Gastrocnemius medialis (tissue), 4 donors: ENCODE data around the gene STN1. TPM values are rescaled to one million over a fixed set of nuclear protein-coding genes. Genes with fewer than 3 reads are reported as not detected.

Experiments
- ATAC-seq, 2 donors: fragments of 150-250 bp; one replicate each; pipeline ENCODE4 v1.9.1; 2016
- DNase-seq, 2 donors: peaks; one replicate each; pipeline ENCODE4 v3.0.0-alpha.2; 2019
- H3K27ac ChIP-seq, 4 donors: fragments of 200-600 bp; sonication (generic); 1 replicate in 1 of 4; 2 replicates in 3 of 4; pipeline ENCODE4 v1.5.1; 2016 to 2018; ENCODE audit warnings: mild to moderate bottlenecking in 2 of 4, moderate library complexity in 1 of 4
- H3K27me3 ChIP-seq, 3 donors: fragments of 200-600 bp; sonication (generic) in 2 of 3; 1 replicate in 1 of 3; 2 replicates in 2 of 3; pipeline versions ENCODE4 v1.5.1 to v1.6.0; 2016 to 2019; ENCODE audit warnings: mild to moderate bottlenecking in 1 of 3, moderate library complexity in 1 of 3
- H3K36me3 ChIP-seq, 2 donors: fragments of 200-600 bp; sonication (generic) in 1 of 2; one replicate each; pipeline ENCODE4 v1.5.1; 2017 to 2018
- H3K4me1 ChIP-seq, 2 donors: fragments of 200-600 bp; sonication (generic) in 1 of 2; one replicate each; pipeline ENCODE4 v1.5.1; 2016 to 2017; ENCODE audit warnings: mild to moderate bottlenecking in 2 of 2
- H3K4me3 ChIP-seq, 4 donors: fragments of 200-600 bp; sonication (generic) in 3 of 4; 1 replicate in 1 of 4; 2 replicates in 3 of 4; pipeline ENCODE4 v1.5.1; 2016 to 2019; ENCODE audit warnings: mild to moderate bottlenecking in 2 of 4
- H3K9me3 ChIP-seq, 3 donors: fragments of 200-600 bp; sonication (generic) in 2 of 3; 1 replicate in 1 of 3; 2 replicates in 2 of 3; pipeline ENCODE4 v1.5.1; 2016 to 2019
- POLR2A ChIP-seq, 2 donors: fragments of 450-650 bp; IDR thresholded peaks; one replicate each; pipeline ENCODE4 v1.6.1; 2017; ENCODE audit warnings: antibody characterized with exemption in 2 of 2, mild to moderate bottlenecking in 2 of 2, moderate library complexity in 2 of 2
- in situ Hi-C, 4 donors: fragments of 200-750 bp; cut with MboI; loops; one replicate each; pipeline versions ENCODE4 v1.15.0 to v1.8.0; 2017; ENCODE audit warnings: low sequenced_read_pairs in 4 of 4
- intact Hi-C: fragments of 100-400 bp; cut with DNase I; formaldehyde crosslinking; loops from one replicate; pipeline ENCODE4 v1.15.1; 2023; ENCODE audit warnings: low total_unique reads
- total RNA-seq, 4 donors: library from RNA; depleted of rRNA; stranded (reverse); fragments of >200 nt; gene quantifications; one replicate each; pipeline versions ENCODE4 v1.1.0 to v1.2.3, GENCODE V29; 2016
- TF ChIP-seq, protein P1 (sequence below), 5 experiments: fragments of 450-650 bp in 3 of 5; fragments of 200-600 bp in 2 of 5; sonication (generic) in 2 of 5; IDR thresholded peaks in 4 of 5; conservative IDR thresholded peaks in 1 of 5; 1 replicate in 4 of 5; 2 replicates in 1 of 5; pipeline ENCODE4 v1.5.1; 2016 to 2019; ENCODE audit warnings: antibody characterized with exemption in 5 of 5, mild to moderate bottlenecking in 3 of 5, moderate library complexity in 3 of 5

The STN1 gene
- total RNA-seq, 4 donors from 2014 or later = 15.1 to 24.7 (median 20.5) TPM

DNA sequence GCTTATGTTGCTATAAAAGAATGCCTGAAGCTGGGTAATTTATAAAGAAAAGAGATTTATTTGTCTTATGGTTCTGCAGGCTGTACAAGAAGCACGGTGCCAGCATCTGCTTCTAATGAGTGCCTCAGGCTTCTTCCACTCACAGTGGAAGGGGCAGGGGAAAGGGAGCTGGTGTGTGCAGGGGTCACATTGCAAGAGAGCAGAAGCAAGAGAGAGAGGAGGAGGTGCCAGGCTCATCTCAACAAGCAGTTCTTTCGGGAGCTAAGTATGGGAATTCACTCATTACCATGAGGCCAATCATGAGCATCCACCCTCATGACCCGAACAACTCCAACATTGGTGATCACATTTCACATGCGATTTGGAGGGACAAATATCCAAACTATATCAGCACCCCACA is 31.7 kb upstream of the STN1 start:
- intact Hi-C loops = no loop called here
- H3K27ac ChIP-seq = no peak overlapping the region
- no peaks in the 10 kb centered on the region for H3K27me3 ChIP-seq
- H3K9me3 ChIP-seq = no peaks in the 10 kb centered on the region
- no peaks in the 10 kb centered on the region for H3K36me3 ChIP-seq
- ATAC-seq (no peak), DNase-seq (no peak)
- H3K4me1 ChIP-seq = no peaks in the 10 kb centered on the region
- no peak overlapping the region for H3K4me3 ChIP-seq
- no peak for TF ChIP-seq POLR2A (IDR thresholded peaks at IDR 0.05)
- TF ChIP-seq, protein P1, sequence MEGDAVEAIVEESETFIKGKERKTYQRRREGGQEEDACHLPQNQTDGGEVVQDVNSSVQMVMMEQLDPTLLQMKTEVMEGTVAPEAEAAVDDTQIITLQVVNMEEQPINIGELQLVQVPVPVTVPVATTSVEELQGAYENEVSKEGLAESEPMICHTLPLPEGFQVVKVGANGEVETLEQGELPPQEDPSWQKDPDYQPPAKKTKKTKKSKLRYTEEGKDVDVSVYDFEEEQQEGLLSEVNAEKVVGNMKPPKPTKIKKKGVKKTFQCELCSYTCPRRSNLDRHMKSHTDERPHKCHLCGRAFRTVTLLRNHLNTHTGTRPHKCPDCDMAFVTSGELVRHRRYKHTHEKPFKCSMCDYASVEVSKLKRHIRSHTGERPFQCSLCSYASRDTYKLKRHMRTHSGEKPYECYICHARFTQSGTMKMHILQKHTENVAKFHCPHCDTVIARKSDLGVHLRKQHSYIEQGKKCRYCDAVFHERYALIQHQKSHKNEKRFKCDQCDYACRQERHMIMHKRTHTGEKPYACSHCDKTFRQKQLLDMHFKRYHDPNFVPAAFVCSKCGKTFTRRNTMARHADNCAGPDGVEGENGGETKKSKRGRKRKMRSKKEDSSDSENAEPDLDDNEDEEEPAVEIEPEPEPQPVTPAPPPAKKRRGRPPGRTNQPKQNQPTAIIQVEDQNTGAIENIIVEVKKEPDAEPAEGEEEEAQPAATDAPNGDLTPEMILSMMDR (IDR thresholded peaks at IDR 0.05 in 4 of 5, conservative IDR thresholded peaks at IDR 0.05 in 1 of 5) = no peak
- in situ Hi-C loops = loop anchor here in 1 of 4 donors (25.0 kb wide), 1 partner anchor 163 kb away; the partner anchor contains the start of gene SFR1

GRCh38 chr10:103947799-103948516 is 30.0 kb upstream of the STN1 start:
- Histone ChIP-seq H3K4me3 (no peak overlapping the region), H3K36me3 (no peaks in the 10 kb centered on the region), H3K27ac (no peak overlapping the region), H3K9me3 (no peaks in the 10 kb centered on the region), H3K4me1 (no peaks in the 10 kb centered on the region), H3K27me3 (no peaks in the 10 kb centered on the region)
- no peak for DNase-seq
- intact Hi-C loops = no loop called here
- ATAC-seq = no peak
- in situ Hi-C loops = loop anchor here in 1 of 4 donors (25.0 kb wide), 1 partner anchor 164 kb away; the partner anchor contains the start of gene SFR1
- TF ChIP-seq POLR2A (IDR thresholded peaks at IDR 0.05) = no peak
- TF ChIP-seq, protein P1 (IDR thresholded peaks at IDR 0.05 in 4 of 5, conservative IDR thresholded peaks at IDR 0.05 in 1 of 5) = no peak

DNA sequence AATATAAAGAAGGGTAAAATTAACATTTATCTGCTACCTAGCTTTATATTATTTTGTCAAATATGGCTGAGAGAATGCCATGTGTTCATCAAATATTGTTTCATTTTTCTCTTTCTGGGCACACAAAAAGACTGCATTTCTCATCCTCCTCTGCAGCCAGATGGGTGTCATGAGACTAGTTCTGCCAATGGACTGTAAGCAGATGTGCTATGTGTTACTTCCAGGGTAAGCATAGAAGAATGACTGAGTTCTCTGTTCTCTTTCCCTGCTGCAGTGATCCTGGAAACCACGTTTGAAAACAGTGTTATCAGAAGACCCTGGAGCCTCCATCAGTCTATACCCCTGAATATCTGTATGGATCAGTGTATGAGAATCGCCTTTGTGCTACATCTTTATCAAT is 24.9 kb upstream of the STN1 start:
- Histone ChIP-seq H3K4me1 (no peaks in the 10 kb centered on the region), H3K36me3 (no peaks in the 10 kb centered on the region), H3K27me3 (no peaks in the 10 kb centered on the region), H3K9me3 (no peaks in the 10 kb centered on the region), H3K27ac (no peak overlapping the region), H3K4me3 (no peak overlapping the region)
- intact Hi-C loops (no loop called here), in situ Hi-C loops (loop anchor here in 1 of 4 donors (25.0 kb wide), 1 partner anchor 169 kb away; the partner anchor contains the start of gene SFR1)
- TF ChIP-seq POLR2A (IDR thresholded peaks at IDR 0.05) = no peak
- ATAC-seq (no peak), DNase-seq (no peak)

GRCh38 chr10:103941801-103942200 is 23.8 kb upstream of the STN1 start:
- Histone ChIP-seq H3K27me3 (no peaks in the 10 kb centered on the region), H3K27ac (no peak overlapping the region), H3K36me3 (no peaks in the 10 kb centered on the region), H3K9me3 (no peaks in the 10 kb centered on the region), H3K4me1 (no peaks in the 10 kb centered on the region), H3K4me3 (no peak overlapping the region)
- DNase-seq = no peak
- TF ChIP-seq POLR2A (IDR thresholded peaks at IDR 0.05) = no peak
- TF ChIP-seq, protein P1 (IDR thresholded peaks at IDR 0.05 in 4 of 5, conservative IDR thresholded peaks at IDR 0.05 in 1 of 5) = no peak
- ATAC-seq = no peak
- intact Hi-C loops = no loop called here
- in situ Hi-C loops = loop anchor here in 1 of 4 donors (25.0 kb wide), 1 partner anchor 170 kb away; the partner anchor contains the start of gene SFR1

- in situ Hi-C loops (loop anchor here in 1 of 4 donors (25.0 kb wide), 1 partner anchor 173 kb away; the partner anchor contains the start of gene SFR1), intact Hi-C loops (no loop called here)
- DNase-seq = no peak
- ATAC-seq = no peak
- Histone ChIP-seq H3K4me3 (no peak overlapping the region), H3K9me3 (no peaks in the 10 kb centered on the region), H3K4me1 (no peaks in the 10 kb centered on the region), H3K36me3 (no peaks in the 10 kb centered on the region), H3K27ac (no peak overlapping the region), H3K27me3 (no peaks in the 10 kb centered on the region)
- no peak for TF ChIP-seq POLR2A (IDR thresholded peaks at IDR 0.05)
- TF ChIP-seq, protein P1 (IDR thresholded peaks at IDR 0.05 in 4 of 5, conservative IDR thresholded peaks at IDR 0.05 in 1 of 5) = no peak
Observed at GRCh38 chr10:103939522-103939921, 21.5 kb upstream of the STN1 start.
